Lower leg skin (tissue), 3 donors: ENCODE results near the gene R3HDM2.

Experiments
- POLR2A ChIP-seq, 2 donors: fragments of 450-650 bp; IDR thresholded peaks; one replicate each; pipeline ENCODE4 v1.6.1; 2016 to 2017; ENCODE audit warnings: antibody characterized with exemption in 2 of 2, mild to moderate bottlenecking in 1 of 2, moderate library complexity in 1 of 2
- TF ChIP-seq, protein P1 (sequence below), 3 donors: fragments of 450-650 bp; IDR thresholded peaks; one replicate each; pipeline ENCODE4 v1.5.1; 2016; ENCODE audit warnings: antibody characterized with exemption in 3 of 3, mild to moderate bottlenecking in 3 of 3, moderate library complexity in 2 of 3

DNA sequence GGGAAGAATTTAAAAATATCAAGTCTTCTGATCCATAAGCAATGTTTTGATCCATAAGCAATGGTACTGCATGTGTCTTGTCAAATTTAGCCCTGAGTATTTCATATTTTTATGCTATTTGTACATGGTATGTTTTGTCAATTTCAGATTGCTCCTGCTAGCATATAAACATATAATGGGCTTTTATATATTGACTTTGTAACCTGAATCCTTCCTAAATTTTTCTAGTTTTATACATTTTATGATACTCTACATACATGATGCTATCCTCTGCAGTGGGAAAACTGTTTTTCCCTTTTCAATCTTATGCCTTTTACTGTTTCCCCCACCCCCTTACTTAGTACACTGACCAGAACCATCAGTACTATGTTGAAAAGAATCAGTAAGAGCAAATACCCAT, 75.1 kb downstream of the R3HDM2 start:
- TF ChIP-seq, protein P1, sequence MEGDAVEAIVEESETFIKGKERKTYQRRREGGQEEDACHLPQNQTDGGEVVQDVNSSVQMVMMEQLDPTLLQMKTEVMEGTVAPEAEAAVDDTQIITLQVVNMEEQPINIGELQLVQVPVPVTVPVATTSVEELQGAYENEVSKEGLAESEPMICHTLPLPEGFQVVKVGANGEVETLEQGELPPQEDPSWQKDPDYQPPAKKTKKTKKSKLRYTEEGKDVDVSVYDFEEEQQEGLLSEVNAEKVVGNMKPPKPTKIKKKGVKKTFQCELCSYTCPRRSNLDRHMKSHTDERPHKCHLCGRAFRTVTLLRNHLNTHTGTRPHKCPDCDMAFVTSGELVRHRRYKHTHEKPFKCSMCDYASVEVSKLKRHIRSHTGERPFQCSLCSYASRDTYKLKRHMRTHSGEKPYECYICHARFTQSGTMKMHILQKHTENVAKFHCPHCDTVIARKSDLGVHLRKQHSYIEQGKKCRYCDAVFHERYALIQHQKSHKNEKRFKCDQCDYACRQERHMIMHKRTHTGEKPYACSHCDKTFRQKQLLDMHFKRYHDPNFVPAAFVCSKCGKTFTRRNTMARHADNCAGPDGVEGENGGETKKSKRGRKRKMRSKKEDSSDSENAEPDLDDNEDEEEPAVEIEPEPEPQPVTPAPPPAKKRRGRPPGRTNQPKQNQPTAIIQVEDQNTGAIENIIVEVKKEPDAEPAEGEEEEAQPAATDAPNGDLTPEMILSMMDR (IDR thresholded peaks at IDR 0.05), result no peak
- no peak for TF ChIP-seq POLR2A (IDR thresholded peaks at IDR 0.05)
